PC-3 (cell line): ENCODE data around the gene KRT25.

Source experiments
- CTCF ChIP-seq: fragments of 300-600 bp; sonication (generic); conservative IDR thresholded peaks from 2 replicates; pipeline ENCODE4 v1.5.1; 2017; ENCODE audit warnings: antibody characterized with exemption, low read depth, mild to moderate bottlenecking, low read length
- EZH2phosphoT487 ChIP-seq: fragments of 300-600 bp; sonication (generic); IDR thresholded peaks from 2 replicates; pipeline ENCODE4 v1.6.1; 2018; ENCODE audit warnings: mild to moderate bottlenecking, antibody characterized with exemption, low read length, borderline replicate concordance

GRCh38 chr17:40699371-40699770, 55.8 kb downstream of the KRT25 start:
- TF ChIP-seq CTCF (no peak), EZH2phosphoT487 (no peak)
